ENCODE results near the gene SAP30BP.

DNA sequence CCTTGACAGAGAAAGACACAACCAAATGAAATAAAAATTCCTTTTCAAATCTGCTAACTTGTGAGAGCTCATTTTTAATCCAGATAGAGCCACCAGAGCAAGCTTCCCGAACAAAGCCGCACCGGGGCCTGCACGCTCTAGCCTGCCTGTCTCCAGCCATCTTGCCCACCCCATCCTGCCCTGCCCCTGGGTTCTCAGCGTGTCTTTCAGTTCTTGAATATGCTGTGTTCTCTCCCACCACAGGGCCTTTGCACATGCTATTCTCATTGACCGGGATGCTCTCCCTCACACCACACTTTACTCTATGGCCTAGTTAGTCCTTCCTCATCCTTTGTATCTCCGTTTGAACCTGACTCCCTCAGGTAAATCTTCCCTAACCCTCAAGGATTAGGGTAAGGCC lies 19.2 kb upstream of the SAP30BP start:
- TF ChIP-seq POLR2AphosphoS5 (IDR thresholded peaks at IDR 0.05; ENCODE audit: borderline replicate concordance, low read depth, low read length) (no peak), EZH2 (IDR thresholded peaks at IDR 0.05) (no peak), FOXP2 (optimal IDR thresholded peaks at IDR 0.05; ENCODE audit: control extremely low read depth, extremely low read length, insufficient read depth) (no peak)

Measured in SK-N-MC (cell line).